Astrocyte (in vitro differentiated cells and primary cell): ENCODE data around the gene DNAH17.

Source experiments
- CTCF ChIP-seq: IDR thresholded peaks from 2 replicates; pipeline ENCODE4 v1.5.1; 2011; ENCODE audit warnings: low read depth, mild to moderate bottlenecking, inconsistent platforms, low read length, moderate library complexity; ENCODE audit not compliant: insufficient read depth
- EZH2 ChIP-seq: IDR thresholded peaks from 2 replicates; pipeline ENCODE4 v1.6.1; 2012; ENCODE audit warnings: mild to moderate bottlenecking, low read length, inconsistent platforms; ENCODE audit not compliant: insufficient read depth

GRCh38 chr17:78468366-78468765 lies 108.8 kb downstream of the DNAH17 start:
- TF ChIP-seq CTCF (no peak), EZH2 (no peak)
